ENCODE results near the gene TTC22. TPM values are rescaled to one million over a fixed set of nuclear protein-coding genes. Genes with fewer than 3 reads are reported as not detected.

The TTC22 gene
- total RNA-seq, 1 donor from 2014 or later = not detected

DNA sequence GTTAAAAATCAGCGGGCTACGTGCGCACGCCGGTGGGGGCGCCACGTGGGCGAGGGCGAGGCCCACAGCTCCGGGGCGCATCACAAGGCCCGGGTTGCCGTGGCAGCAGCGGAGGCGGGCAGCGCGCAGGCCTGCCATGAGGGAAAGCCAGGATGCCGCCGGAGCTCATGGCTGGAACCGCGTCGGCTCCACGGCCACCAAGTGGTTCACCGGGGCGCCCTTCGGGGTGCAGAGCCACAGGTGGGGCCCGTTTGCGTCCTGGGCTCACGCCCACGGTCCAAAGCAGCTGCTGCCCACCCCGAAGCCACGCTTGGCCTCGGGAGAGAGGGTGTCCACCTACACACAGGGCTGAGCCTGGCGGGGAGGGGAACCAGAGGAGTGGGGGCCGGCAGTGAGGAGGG lies 4.9 kb upstream of the TTC22 start:
- Mint-ChIP-seq H3K36me3 (ENCODE audit: low read depth, unreplicated experiment) (peaks cover 4% of the 10 kb centered on the region), H3K27ac (ENCODE audit: unreplicated experiment) (no peak overlapping the region), H3K4me3 (ENCODE audit: unreplicated experiment) (no peak overlapping the region), H3K4me1 (ENCODE audit: unreplicated experiment) (no peaks in the 10 kb centered on the region), H3K9me3 (ENCODE audit: unreplicated experiment) (no peaks in the 10 kb centered on the region), H3K27me3 (ENCODE audit: unreplicated experiment) (peaks cover 3% of the 10 kb centered on the region)
- DNase-seq (ENCODE audit: low spot score) = no peak
- TF ChIP-seq, protein P1, sequence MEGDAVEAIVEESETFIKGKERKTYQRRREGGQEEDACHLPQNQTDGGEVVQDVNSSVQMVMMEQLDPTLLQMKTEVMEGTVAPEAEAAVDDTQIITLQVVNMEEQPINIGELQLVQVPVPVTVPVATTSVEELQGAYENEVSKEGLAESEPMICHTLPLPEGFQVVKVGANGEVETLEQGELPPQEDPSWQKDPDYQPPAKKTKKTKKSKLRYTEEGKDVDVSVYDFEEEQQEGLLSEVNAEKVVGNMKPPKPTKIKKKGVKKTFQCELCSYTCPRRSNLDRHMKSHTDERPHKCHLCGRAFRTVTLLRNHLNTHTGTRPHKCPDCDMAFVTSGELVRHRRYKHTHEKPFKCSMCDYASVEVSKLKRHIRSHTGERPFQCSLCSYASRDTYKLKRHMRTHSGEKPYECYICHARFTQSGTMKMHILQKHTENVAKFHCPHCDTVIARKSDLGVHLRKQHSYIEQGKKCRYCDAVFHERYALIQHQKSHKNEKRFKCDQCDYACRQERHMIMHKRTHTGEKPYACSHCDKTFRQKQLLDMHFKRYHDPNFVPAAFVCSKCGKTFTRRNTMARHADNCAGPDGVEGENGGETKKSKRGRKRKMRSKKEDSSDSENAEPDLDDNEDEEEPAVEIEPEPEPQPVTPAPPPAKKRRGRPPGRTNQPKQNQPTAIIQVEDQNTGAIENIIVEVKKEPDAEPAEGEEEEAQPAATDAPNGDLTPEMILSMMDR (IDR thresholded peaks at IDR 0.05; ENCODE audit: unreplicated experiment) = no peak

- Mint-ChIP-seq H3K36me3 (ENCODE audit: low read depth, unreplicated experiment) (peaks cover 4% of the 10 kb centered on the region), H3K9me3 (ENCODE audit: unreplicated experiment) (no peaks in the 10 kb centered on the region), H3K4me3 (ENCODE audit: unreplicated experiment) (no peak overlapping the region), H3K27me3 (ENCODE audit: unreplicated experiment) (peaks cover 3% of the 10 kb centered on the region), H3K27ac (ENCODE audit: unreplicated experiment) (no peak overlapping the region), H3K4me1 (ENCODE audit: unreplicated experiment) (no peaks in the 10 kb centered on the region)
- DNase-seq (ENCODE audit: low spot score) = no peak
- TF ChIP-seq, protein P1 (IDR thresholded peaks at IDR 0.05; ENCODE audit: unreplicated experiment) = no peak
Measured at GRCh38 chr1:54805466-54805865, 4.3 kb upstream of the TTC22 start.

GRCh38 chr1:54804471-54805132 lies 3.5 kb upstream of the TTC22 start:
- Mint-ChIP-seq H3K27me3 (ENCODE audit: unreplicated experiment) (peaks cover 3% of the 10 kb centered on the region), H3K4me3 (ENCODE audit: unreplicated experiment) (no peak overlapping the region), H3K9me3 (ENCODE audit: unreplicated experiment) (no peaks in the 10 kb centered on the region), H3K27ac (ENCODE audit: unreplicated experiment) (no peak overlapping the region), H3K36me3 (ENCODE audit: low read depth, unreplicated experiment) (peaks cover 4% of the 10 kb centered on the region), H3K4me1 (ENCODE audit: unreplicated experiment) (no peaks in the 10 kb centered on the region)
- TF ChIP-seq, protein P1 (IDR thresholded peaks at IDR 0.05; ENCODE audit: unreplicated experiment) = no peak
- no peak for DNase-seq (ENCODE audit: low spot score)

GRCh38 chr1:54803761-54804470 lies 2.8 kb upstream of the TTC22 start:
- TF ChIP-seq, protein P1 (IDR thresholded peaks at IDR 0.05; ENCODE audit: unreplicated experiment) = no peak
- no peak for DNase-seq (ENCODE audit: low spot score)
- no peak overlapping the region for H3K4me3 Mint-ChIP-seq (ENCODE audit: unreplicated experiment)
- peaks cover 4% of the 10 kb centered on the region for H3K27me3 Mint-ChIP-seq (ENCODE audit: unreplicated experiment)
- no peak overlapping the region for H3K27ac Mint-ChIP-seq (ENCODE audit: unreplicated experiment)
- H3K36me3 Mint-ChIP-seq (ENCODE audit: low read depth, unreplicated experiment) = peaks cover 4% of the 10 kb centered on the region
- no peaks in the 10 kb centered on the region for H3K9me3 Mint-ChIP-seq (ENCODE audit: unreplicated experiment)
- no peaks in the 10 kb centered on the region for H3K4me1 Mint-ChIP-seq (ENCODE audit: unreplicated experiment)

All from endothelial cell (in vitro differentiated cells).